Measurements from ENCODE around the gene TLR8. TPM values are rescaled to one million over a fixed set of nuclear protein-coding genes. Genes with fewer than 3 reads are reported as not detected.

The TLR8 gene
- total and polyA plus RNA-seq, 3 experiments from 2014 or later: 0.07 TPM; not detected in 2

DNA sequence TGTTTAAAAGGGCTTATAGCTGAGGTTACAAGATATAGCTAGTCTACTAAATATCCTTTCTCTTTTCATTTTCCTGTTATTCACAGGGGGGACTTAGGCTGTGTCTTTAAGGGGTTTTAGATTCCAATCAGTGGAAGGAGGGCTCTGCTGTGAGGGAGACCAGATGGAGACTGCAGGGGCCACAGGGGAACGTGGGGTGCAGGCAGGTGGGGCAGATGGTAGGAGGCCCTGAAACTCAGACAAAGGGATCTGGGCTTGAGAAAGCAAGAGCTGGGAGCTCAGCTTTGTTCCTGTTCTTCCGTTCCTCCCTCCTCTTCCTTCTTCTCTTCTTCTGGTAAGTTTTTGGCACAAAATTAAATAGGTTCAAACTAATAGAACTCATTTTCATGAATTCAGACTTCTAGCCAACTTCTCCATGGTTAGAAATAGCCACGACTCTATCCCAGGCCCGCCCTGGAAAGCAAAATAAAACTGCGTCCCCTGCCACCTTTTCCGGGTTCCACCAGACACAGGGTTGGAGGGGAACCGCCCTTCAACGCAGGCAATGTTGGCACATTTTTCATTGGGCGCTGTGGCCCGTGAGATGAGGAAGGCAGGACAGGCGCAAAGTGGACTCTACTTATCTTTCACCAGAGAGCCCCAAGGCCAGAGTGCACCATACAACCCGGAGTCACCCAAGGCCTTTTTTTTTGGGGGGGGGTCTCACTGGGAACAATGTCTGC, 65.0 kb downstream of the TLR8 start:
- no peak for DNase-seq
- H3K27ac Mint-ChIP-seq: peak overlapping the region; percentile 92 to 99 (median 96)

GRCh38 chrX:12972243-12972642, 65.8 kb downstream of the TLR8 start:
- no peak for DNase-seq
- peaks cover 18 to 53% (median 19%) of the 10 kb centered on the region in 3 donors for H3K36me3 Mint-ChIP-seq
- peaks cover 0 to 7% (median 0%) of the 10 kb centered on the region in 5 donors for H3K9me3 Mint-ChIP-seq
- H3K4me1 Mint-ChIP-seq: peaks cover 39 to 54% (median 50%) of the 10 kb centered on the region in 3 donors
- peak overlapping the region; percentile 70 for H3K4me3 ChIP-seq (ENCODE audit: low read length)
- peak overlapping the region; percentile 80 for H3K27ac ChIP-seq (ENCODE audit: low read depth, low read length)
- no peaks in the 10 kb centered on the region for H3K27me3 ChIP-seq (ENCODE audit: insufficient read depth, low read length, poor library complexity, severe bottlenecking)
- peaks cover 15% of the 10 kb centered on the region for H3K36me3 ChIP-seq (ENCODE audit: insufficient read depth, low read length)
- CTCF ChIA-PET: interaction anchor here (4.2 to 16.4 kb wide), 4 partner anchors 15 to 116 kb away, joined by 23 to 224 read pairs (median 110); no protein-coding TSS in a partner anchor
- peaks cover 30% of the 10 kb centered on the region for H3K4me1 ChIP-seq (ENCODE audit: insufficient read depth, low read length)
- peak overlapping the region; percentile 92 to 99 (median 96) for H3K27ac Mint-ChIP-seq
- no peaks in the 10 kb centered on the region for H3K9me3 ChIP-seq (ENCODE audit: low read length)
- H3K27me3 Mint-ChIP-seq: peaks cover 0 to 42% of the 10 kb centered on the region in 2 donors
- H3K4me3 Mint-ChIP-seq: peak overlapping the region; percentile 91 to 100 (median 98)
- POLR2A ChIA-PET: interaction anchor here (1.1 to 15.0 kb wide), 7 partner anchors 11 to 120 kb away, joined by 3 to 194 read pairs (median 10); no protein-coding TSS in a partner anchor

More for the DNA sequence above, 65.0 kb downstream of the TLR8 start:
- ChIA-PET CTCF (interaction anchor here (2.9 to 16.4 kb wide), 5 partner anchors 11 to 117 kb away, joined by 9 to 224 read pairs (median 42); no protein-coding TSS in a partner anchor), POLR2A (interaction anchor here (1.1 to 15.0 kb wide), 6 partner anchors 16 to 121 kb away, joined by 3 to 194 read pairs (median 12); no protein-coding TSS in a partner anchor)
- Mint-ChIP-seq H3K4me3 (peak overlapping the region; percentile 91 to 100 (median 98)), H3K27me3 (peaks cover 0 to 35% of the 10 kb centered on the region in 2 donors), H3K4me1 (peaks cover 44 to 52% (median 48%) of the 10 kb centered on the region in 3 donors), H3K9me3 (peaks cover 0 to 7% (median 0%) of the 10 kb centered on the region in 5 donors), H3K36me3 (peaks cover 10 to 45% (median 11%) of the 10 kb centered on the region in 3 donors)
- peak overlapping the region; percentile 80 for H3K27ac ChIP-seq (ENCODE audit: low read depth, low read length)
- peaks cover 34% of the 10 kb centered on the region for H3K4me1 ChIP-seq (ENCODE audit: insufficient read depth, low read length)
- no peaks in the 10 kb centered on the region for H3K27me3 ChIP-seq (ENCODE audit: insufficient read depth, low read length, poor library complexity, severe bottlenecking)
- H3K4me3 ChIP-seq (ENCODE audit: low read length): peak overlapping the region; percentile 70
- H3K9me3 ChIP-seq (ENCODE audit: low read length): no peaks in the 10 kb centered on the region
- H3K36me3 ChIP-seq (ENCODE audit: insufficient read depth, low read length): peaks cover 12% of the 10 kb centered on the region

Other genes starting within 250 kb of the TLR8 start
- 10 to 100 TPM; 80.4 to 81.8 TPM for gene PRPS2, start 115.2 kb upstream of the TLR8 start, total RNA-seq
- 28.8 TPM for gene PRPS2, start 115.2 kb upstream of the TLR8 start, polyA plus RNA-seq
- gene TLR7, start 39.5 kb upstream of the TLR8 start, total RNA-seq: not detected
- not detected for gene TLR7, start 39.5 kb upstream of the TLR8 start, polyA plus RNA-seq
- gene TMSB4X, start 68.5 kb downstream of the TLR8 start, total RNA-seq: 1,000 to 10,000 TPM; 3,415 to 3,478 TPM
- gene TMSB4X, start 68.5 kb downstream of the TLR8 start, polyA plus RNA-seq: 28,788 TPM
- gene FAM9C, start 138.0 kb downstream of the TLR8 start, total RNA-seq: not detected
- not detected for gene FAM9C, start 138.0 kb downstream of the TLR8 start, polyA plus RNA-seq

Measured in CD8-positive, alpha-beta memory T cell (primary cell).